Adrenal gland (tissue), 12 donors: ENCODE measurements around the gene COG1. TPM values are rescaled to one million over a fixed set of nuclear protein-coding genes. Genes with fewer than 3 reads are reported as not detected.

ENCODE experiments used
- DNase-seq, 7 donors: peaks; one replicate each; pipeline ENCODE4 v3.0.0-alpha.2; 2019 to 2020
- H3K27ac ChIP-seq, 5 donors: fragments of 200-600 bp; sonication (generic) in 4 of 5; 1 replicate in 3 of 5; 2 replicates in 2 of 5; pipeline versions ENCODE4 v1.5.1 to v1.8.0; 2016 to 2020; ENCODE audit warnings: mild to moderate bottlenecking in 1 of 5
- H3K27me3 ChIP-seq: fragments of 200-600 bp; 2 replicates; pipeline ENCODE4 v1.8.0; 2021
- H3K36me3 ChIP-seq, 2 donors: fragments of 200-600 bp; replicated peaks in 1 of 2; 1 replicate in 1 of 2; 2 replicates in 1 of 2; pipeline versions ENCODE4 v1.5.1 to v1.8.0; 2018 to 2022
- H3K4me1 ChIP-seq, 2 donors: fragments of 200-600 bp; replicated peaks in 1 of 2; 1 replicate in 1 of 2; 2 replicates in 1 of 2; pipeline versions ENCODE4 v1.5.1 to v1.8.0; 2018 to 2021
- H3K4me3 ChIP-seq, 4 donors: fragments of 200-600 bp; sonication (generic) in 3 of 4; one replicate each; pipeline ENCODE4 v1.5.1; 2016 to 2018
- H3K9me3 ChIP-seq, 3 donors: fragments of 200-600 bp; sonication (generic) in 1 of 3; replicated peaks in 1 of 3; 1 replicate in 2 of 3; 2 replicates in 1 of 3; pipeline versions ENCODE4 v1.5.1 to v1.8.0; 2016 to 2021
- CTCF ChIP-seq, 6 experiments: fragments of 450-650 bp in 4 of 6; fragments of 200-600 bp in 2 of 6; sonication (generic) in 1 of 6; IDR thresholded peaks; 1 replicate in 5 of 6; 2 replicates in 1 of 6; pipeline versions ENCODE4 v1.5.1 to v1.8.0; 2016 to 2021; ENCODE audit warnings: antibody characterized with exemption in 6 of 6, mild to moderate bottlenecking in 2 of 6, moderate library complexity in 1 of 6
- POLR2A ChIP-seq, 2 donors: fragments of 450-650 bp; IDR thresholded peaks; one replicate each; pipeline ENCODE4 v1.6.1; 2017; ENCODE audit warnings: antibody characterized with exemption in 2 of 2, mild to moderate bottlenecking in 2 of 2, moderate library complexity in 1 of 2
- WGBS, 4 donors: extraction: QIAGEN DNeasy Blood & Tissue Kit in 2 of 4; methylation state at CpG; one replicate each; pipeline versions ENCODE4 v1.1.5 to v1.1.7; 2013 to 2017; 5-methylcytosine and 5-hydroxymethylcytosine counted together
- intact Hi-C, 2 donors: fragments of 100-400 bp; cut with DNase I; formaldehyde crosslinking; loops; one replicate each; pipeline versions ENCODE4 v1.14.1 to v1.15.0; 2022 to 2023
- polyA plus RNA-seq, 3 donors: library from polyadenylated mRNA; stranded (reverse); fragments of 200-250 nt in 2 of 3; fragments of 350-450 nt in 1 of 3; fragmentation: Illumina TruSeq in 1 of 3; extraction: RNeasy Lipid Tissue Mini Kit (QIAGEN cat#74804) in 1 of 3; gene quantifications; one replicate each; pipeline ENCODE4 v1.2.3, GENCODE V29; 2013 to 2014
- total RNA-seq, 9 donors: library from RNA; depleted of rRNA in 4 of 9; stranded (reverse); fragments of >200 nt in 4 of 9; fragments of 120-200 nt in 1 of 9; fragmentation: NEBNext Ultra II Directional in 1 of 9; extraction: Animal tissue kit (Norgen Biotek cat#: 25700) in 1 of 9; gene quantifications; one replicate each; pipeline versions ENCODE4 v1.1.0 to v1.2.4, GENCODE V29; 2013 to 2023
- donor health status: healthy with polysubstance abuse.
- donor health status: Bipolar disorder and iron deficiency.
- donor health status: DM: yes; HTN: yes; CAD: no.
- donor health status: DM: no; HTN: no; CAD: no.
- donor health status: DM: no; HTN: no; CAD: no.
- donor health status: DM: yes; HTN: yes; CAD: no.

Gene COG1
- total and polyA plus RNA-seq, 12 donors = 23.6 to 63.2 (median 52.9) TPM

GRCh38 chr17:73194514-73195222 lies 1.8 kb downstream of the COG1 start:
- Histone ChIP-seq H3K9me3 (no peaks in the 10 kb centered on the region), H3K36me3 (peaks cover 0 to 32% of the 10 kb centered on the region in 2 donors), H3K27me3 (no peaks in the 10 kb centered on the region), H3K4me3 (no peak overlapping the region), H3K4me1 (peaks cover 12 to 25% of the 10 kb centered on the region in 2 donors), H3K27ac (no peak overlapping the region)
- TF ChIP-seq CTCF (IDR thresholded peaks at IDR 0.05) (no peak), POLR2A (IDR thresholded peaks at IDR 0.05) (no peak)
- 86 to 91% (median 87%) methylated on average over 22 of the region's 22 CpGs for WGBS, 4 donors
- no peak for DNase-seq
- intact Hi-C loops = loop anchor here in 1 of 2 donors (5.0 kb wide), 1 partner anchor 38 kb away; a partner anchor contains a TSS

GRCh38 chr17:73196500-73196899 lies 3.6 kb downstream of the COG1 start:
- H3K4me1 ChIP-seq = peaks cover 11 to 34% of the 10 kb centered on the region in 2 donors
- intact Hi-C loops = loop anchor here in 1 of 2 donors (5.0 kb wide), 1 partner anchor 36 kb away; a partner anchor contains a TSS
- WGBS, 4 donors = 64 to 72% (median 69%) methylated on average over 13 of the region's 13 CpGs
- no peaks in the 10 kb centered on the region for H3K27me3 ChIP-seq
- H3K36me3 ChIP-seq = peaks cover 0 to 50% of the 10 kb centered on the region in 2 donors
- no peaks in the 10 kb centered on the region for H3K9me3 ChIP-seq
- H3K27ac ChIP-seq = peak overlapping the region in 1 of 5 donors; percentile 10
- peak in 3 of 6 experiments; percentile 35 to 38 (median 37) for TF ChIP-seq CTCF (IDR thresholded peaks at IDR 0.05)
- TF ChIP-seq POLR2A (IDR thresholded peaks at IDR 0.05) = no peak
- H3K4me3 ChIP-seq = no peak overlapping the region
- DNase-seq = peak in 4 of 7 donors; percentile 35 to 80 (median 43)

DNA sequence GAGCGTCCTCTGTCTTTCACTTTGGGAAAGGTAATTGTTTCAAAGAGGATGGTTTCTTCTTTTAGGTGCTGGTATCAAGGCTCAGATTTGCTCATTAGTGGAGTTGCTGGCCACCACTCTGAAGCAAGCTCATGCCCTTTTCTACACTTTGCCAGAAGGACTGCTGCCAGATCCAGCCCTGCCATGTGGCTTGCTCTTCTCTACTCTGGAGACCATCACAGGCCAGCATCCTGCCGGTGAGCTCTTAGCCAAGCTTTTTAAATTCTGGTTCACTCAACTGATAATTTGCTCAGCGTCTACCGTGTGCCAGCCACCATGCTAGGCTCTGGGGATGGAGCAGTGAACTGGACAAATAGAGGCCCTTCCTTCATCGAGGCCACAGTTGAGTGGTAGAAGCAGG lies 4.3 kb downstream of the COG1 start:
- TF ChIP-seq POLR2A (IDR thresholded peaks at IDR 0.05) = no peak
- no peak for TF ChIP-seq CTCF (IDR thresholded peaks at IDR 0.05)
- Histone ChIP-seq H3K9me3 (no peaks in the 10 kb centered on the region), H3K27ac (no peak overlapping the region), H3K4me3 (no peak overlapping the region), H3K27me3 (no peaks in the 10 kb centered on the region), H3K36me3 (peaks cover 0 to 56% of the 10 kb centered on the region in 2 donors), H3K4me1 (peaks cover 5 to 32% of the 10 kb centered on the region in 2 donors)
- whole genome bisulfite sequencing, 4 donors = 84 to 89% (median 88%) methylated on average over 5 of the region's 5 CpGs
- DNase-seq = peak in 1 of 7 donors; percentile 48
- intact Hi-C loops = loop anchor here in 1 of 2 donors (5.0 kb wide), 1 partner anchor 35 kb away; a partner anchor contains a TSS

DNA sequence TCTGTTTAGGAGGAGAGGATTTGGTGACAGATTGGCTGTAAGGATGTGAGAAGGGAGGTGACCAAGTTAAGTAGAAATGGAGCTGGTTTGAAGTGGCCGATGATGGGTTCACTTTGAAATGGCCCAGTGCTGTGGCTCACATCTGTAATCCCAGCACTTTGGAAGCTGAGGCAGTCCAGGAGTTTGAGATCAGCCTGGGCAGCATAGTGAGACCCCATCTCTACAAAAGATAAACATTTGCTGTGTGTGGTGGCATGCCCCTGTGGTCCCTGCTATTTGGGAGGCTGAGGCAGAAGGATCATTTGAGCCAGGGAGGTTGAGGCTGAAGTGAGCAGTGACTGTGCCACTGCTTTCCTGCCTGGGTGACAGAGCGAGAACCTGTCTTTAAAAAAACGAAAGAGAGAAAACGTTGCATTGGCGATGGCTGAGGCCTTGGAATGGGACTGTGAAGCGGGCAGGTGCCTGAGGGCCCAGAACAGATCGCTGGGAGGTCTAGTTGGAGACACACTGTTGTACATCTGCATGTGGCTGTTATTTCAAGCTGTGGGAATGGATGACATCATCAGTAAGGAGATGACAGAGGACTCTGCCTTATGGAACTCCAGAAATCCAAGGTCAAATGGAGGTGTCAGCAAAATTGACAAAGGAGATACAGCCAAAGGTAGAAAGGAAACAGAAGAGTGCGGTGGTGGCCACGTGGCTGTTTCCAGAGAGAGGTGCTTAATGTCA lies 5.5 kb downstream of the COG1 start:
- peaks cover 0 to 68% of the 10 kb centered on the region in 2 donors for H3K36me3 ChIP-seq
- DNase-seq = peak in 1 of 7 donors; percentile 46
- no peak overlapping the region for H3K4me3 ChIP-seq
- peaks cover 5 to 38% of the 10 kb centered on the region in 2 donors for H3K4me1 ChIP-seq
- no peak overlapping the region for H3K27ac ChIP-seq
- H3K9me3 ChIP-seq = no peaks in the 10 kb centered on the region
- intact Hi-C loops = loop anchor here in 1 of 2 donors (5.0 kb wide), 1 partner anchor 34 kb away; a partner anchor contains a TSS
- no peaks in the 10 kb centered on the region for H3K27me3 ChIP-seq
- WGBS, 4 donors = 85 to 87% (median 86%) methylated on average over 9 of the region's 9 CpGs
- TF ChIP-seq CTCF (IDR thresholded peaks at IDR 0.05) = no peak
- TF ChIP-seq POLR2A (IDR thresholded peaks at IDR 0.05) = no peak
